ENCODE measurements around the gene TRPM2.

The TRPM2 gene

DNA sequence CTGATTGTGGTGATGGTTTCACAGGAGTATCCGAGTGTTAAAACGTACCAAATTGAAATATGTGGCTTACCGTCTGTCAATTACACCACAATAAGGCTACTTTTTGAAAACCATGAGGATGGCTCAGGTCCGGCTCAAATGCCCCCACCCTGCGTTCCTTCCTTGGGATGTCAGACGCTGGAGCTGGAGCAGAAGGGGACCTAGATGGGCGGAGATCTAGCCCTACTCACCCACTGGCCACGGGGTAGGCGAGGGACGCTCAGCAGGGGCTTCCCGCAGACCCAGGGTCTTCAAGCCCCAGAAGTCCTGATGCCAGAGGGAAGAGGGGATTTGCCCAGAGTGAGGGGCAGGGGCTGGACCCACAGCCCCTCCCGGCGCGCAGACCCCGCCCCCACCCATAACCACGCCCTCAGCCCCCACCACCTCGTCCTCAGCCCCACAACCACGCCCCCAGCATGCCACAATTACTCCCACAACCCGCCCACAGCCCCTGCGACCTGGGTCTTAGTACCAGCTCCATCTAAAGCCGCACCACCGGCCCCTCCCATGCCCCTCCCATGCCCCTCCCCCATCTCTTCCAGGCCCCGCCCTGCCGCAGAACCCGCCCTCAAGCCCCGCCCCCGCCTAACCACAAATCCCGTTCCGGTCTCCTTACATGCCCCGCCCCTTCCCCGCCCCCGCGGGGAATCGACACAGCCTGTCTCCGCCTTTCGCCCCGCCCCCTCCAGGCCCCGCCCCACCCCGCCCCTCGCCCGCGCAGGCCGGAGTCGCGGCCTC lies 101.5 kb downstream of the TRPM2 start, which contains the start of gene LRRC3:
Gene LRRC3, plus strand, starts transcription at position 764 of the 777 bp plus-strand sequence. CDS start 1,135 bp downstream, outside the sequence.
- no peak for TF ChIP-seq CTCF (IDR thresholded peaks at IDR 0.05; ENCODE audit: borderline replicate concordance, insufficient read depth, low read depth, low read length)
- peak within 1 kb of the TSS; percentile 50 for H3K4me3 ChIP-seq (ENCODE audit: low read depth, low read length)

DNA sequence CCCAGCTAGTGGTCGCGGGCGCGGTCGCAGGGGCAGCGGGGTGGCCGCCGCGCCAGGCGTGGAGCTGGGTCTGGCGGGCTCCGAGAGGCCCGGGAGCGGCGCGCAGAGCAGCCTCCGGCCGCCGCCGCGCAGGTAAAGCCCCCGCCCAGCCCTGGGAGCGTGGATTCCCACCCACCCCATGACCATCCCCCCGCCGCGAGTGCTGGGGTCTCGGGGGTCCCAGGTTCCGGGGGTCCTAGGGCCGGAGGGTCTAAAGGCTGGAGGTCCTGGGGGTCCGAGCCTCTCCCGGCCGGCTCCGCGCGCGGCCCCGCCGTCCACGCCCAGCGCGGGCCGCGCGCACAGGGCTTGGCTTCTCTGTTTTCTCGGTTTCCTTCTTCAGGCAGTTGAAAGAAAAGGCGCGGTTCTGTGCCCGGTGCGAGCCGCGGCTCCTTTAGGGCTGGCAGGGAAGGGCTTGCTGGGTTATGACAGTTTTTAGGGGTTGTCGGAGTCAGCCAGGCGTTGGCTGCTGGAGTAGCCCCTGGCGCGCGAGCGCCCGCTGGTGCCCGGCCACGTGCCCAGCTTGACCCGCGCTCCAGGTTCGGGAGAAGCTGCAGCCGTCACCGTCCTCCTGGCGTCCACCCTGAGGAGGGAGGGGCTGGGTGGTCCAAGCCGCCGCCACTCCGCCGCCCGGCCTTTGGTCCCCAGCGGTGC lies 102.2 kb downstream of the TRPM2 start:
- 0 out of 2 replicates have a peak, but pooled peaks have one; percentile 18 for TF ChIP-seq CTCF (IDR thresholded peaks at IDR 0.05; ENCODE audit: borderline replicate concordance, insufficient read depth, low read depth, low read length)
- H3K4me3 ChIP-seq (ENCODE audit: low read depth, low read length), result peak overlapping the region; percentile 50

GRCh38 chr21:44456214-44456914 lies 102.9 kb downstream of the TRPM2 start:
- TF ChIP-seq CTCF (IDR thresholded peaks at IDR 0.05; ENCODE audit: borderline replicate concordance, insufficient read depth, low read depth, low read length), result no peak
- H3K4me3 ChIP-seq (ENCODE audit: low read depth, low read length), result peak overlapping the region; percentile 50

DNA sequence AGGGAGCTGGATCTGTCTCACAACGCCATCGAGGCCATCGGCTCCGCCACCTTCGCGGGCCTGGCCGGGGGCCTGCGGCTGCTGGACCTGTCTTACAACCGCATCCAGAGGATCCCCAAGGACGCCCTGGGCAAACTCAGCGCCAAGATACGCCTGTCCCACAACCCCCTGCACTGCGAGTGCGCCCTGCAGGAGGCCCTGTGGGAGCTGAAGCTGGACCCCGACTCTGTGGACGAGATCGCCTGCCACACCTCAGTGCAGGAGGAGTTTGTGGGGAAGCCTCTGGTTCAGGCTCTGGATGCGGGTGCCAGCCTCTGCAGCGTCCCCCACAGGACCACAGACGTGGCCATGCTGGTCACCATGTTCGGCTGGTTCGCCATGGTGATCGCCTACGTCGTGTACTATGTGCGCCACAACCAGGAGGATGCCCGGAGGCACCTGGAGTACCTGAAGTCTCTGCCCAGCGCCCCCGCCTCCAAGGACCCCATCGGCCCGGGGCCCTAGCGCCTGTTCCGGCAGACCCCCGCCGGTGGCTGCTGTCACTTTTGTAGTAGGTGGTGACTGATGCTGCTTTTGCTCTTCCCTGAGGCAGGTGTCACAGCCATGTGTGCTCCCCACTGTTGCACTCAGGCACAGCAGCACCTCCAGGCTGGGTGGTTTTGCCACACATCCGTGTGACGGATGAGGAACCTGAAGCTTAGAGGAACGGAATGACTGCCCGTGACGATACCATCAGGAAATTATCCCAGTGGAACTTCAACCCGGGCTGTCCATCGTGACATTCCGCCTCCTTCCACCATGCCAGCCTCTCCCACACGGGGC lies 103.7 kb downstream of the TRPM2 start:
- no peak for TF ChIP-seq CTCF (IDR thresholded peaks at IDR 0.05; ENCODE audit: borderline replicate concordance, insufficient read depth, low read depth, low read length)

GRCh38 chr21:44458971-44459711 lies 105.7 kb downstream of the TRPM2 start:
- H3K4me3 ChIP-seq (ENCODE audit: low read depth, low read length), result no peak overlapping the region
- no peak for TF ChIP-seq CTCF (IDR thresholded peaks at IDR 0.05; ENCODE audit: borderline replicate concordance, insufficient read depth, low read depth, low read length)

More for the DNA sequence above, 103.7 kb downstream of the TRPM2 start:
- H3K4me3 ChIP-seq (ENCODE audit: low read depth, low read length), result no peak overlapping the region

Data from GM12875 (cell line).